ENCODE results near the gene GSTA5. TPM values are rescaled to one million over a fixed set of nuclear protein-coding genes. Genes with fewer than 3 reads are reported as not detected.
"Not testable (repeated sequence)": the region's sequence is repeated elsewhere in the genome, so short reads cannot be mapped to it uniquely, and the experiment has no call there.

The GSTA5 gene
- total RNA-seq, 2 donors from 2014 or later: not detected

DNA sequence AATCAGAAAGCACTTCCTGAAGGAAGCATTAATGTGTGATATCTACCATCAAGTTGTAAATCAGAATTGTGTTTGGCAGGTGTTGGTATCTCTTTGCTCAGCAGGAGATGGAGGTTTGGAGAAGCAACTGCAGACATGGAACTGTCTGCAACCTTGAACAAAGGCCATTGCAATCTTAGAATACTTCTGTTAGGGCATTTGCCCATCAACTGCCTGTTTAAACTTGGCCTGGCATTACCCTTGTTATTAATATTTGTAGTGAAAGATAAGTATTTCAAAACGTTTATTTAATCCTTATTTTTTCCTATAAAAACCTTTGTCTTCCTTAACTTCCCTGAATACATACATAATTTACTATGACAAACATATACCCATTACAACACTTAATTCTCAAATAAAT is 14.1 kb downstream of the GSTA5 start:
- intact Hi-C loops (cut with DNase I): no loop called here
- Histone ChIP-seq H3K9me3 (no peaks in the 10 kb centered on the region), H3K9ac (ENCODE audit: low read depth in 2 of 2, low read length in 2 of 2) (no peak overlapping the region), H3K4me3 (no peak overlapping the region), H3K4me1 (no peaks in the 10 kb centered on the region), H3K27ac (no peak overlapping the region), H3K27me3 (no peaks in the 10 kb centered on the region), H3K36me3 (no peaks in the 10 kb centered on the region)
- no peak for DNase-seq
- TF ChIP-seq, protein P1, sequence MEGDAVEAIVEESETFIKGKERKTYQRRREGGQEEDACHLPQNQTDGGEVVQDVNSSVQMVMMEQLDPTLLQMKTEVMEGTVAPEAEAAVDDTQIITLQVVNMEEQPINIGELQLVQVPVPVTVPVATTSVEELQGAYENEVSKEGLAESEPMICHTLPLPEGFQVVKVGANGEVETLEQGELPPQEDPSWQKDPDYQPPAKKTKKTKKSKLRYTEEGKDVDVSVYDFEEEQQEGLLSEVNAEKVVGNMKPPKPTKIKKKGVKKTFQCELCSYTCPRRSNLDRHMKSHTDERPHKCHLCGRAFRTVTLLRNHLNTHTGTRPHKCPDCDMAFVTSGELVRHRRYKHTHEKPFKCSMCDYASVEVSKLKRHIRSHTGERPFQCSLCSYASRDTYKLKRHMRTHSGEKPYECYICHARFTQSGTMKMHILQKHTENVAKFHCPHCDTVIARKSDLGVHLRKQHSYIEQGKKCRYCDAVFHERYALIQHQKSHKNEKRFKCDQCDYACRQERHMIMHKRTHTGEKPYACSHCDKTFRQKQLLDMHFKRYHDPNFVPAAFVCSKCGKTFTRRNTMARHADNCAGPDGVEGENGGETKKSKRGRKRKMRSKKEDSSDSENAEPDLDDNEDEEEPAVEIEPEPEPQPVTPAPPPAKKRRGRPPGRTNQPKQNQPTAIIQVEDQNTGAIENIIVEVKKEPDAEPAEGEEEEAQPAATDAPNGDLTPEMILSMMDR (IDR thresholded peaks at IDR 0.05): no peak

DNA sequence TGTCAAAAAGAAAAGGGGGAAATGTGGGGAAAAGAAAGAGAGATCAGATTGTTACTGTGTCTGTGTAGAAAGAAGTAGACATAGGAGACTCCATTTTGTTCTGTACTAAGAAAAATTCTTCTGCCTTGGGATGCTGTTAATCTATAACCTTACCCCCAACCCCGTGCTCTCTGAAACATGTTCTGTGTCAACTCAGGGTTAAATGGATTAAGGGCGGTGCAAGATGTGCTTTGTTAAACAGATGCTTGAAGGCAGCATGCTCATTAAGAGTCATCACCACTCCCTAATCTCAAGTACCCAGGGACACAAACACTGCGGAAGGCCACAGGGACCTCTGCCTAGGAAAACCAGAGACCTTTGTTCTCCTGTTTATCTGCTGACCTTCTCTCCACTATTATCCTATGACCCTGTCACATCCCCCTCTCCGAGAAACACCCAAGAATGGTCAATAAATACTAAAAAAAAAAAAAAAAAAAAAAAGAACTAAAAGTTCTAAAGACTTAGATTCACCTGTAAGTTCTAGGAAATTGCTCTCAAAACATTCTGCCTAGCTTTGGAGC is 14.6 kb downstream of the GSTA5 start:
- H3K4me3 ChIP-seq; H3K4me1 ChIP-seq; H3K27ac ChIP-seq; H3K9ac ChIP-seq (ENCODE audit: low read depth in 2 of 2, low read length in 2 of 2); H3K9me3 ChIP-seq; H3K27me3 ChIP-seq; H3K36me3 ChIP-seq; intact Hi-C loops (cut with DNase I); DNase-seq: not testable (repeated sequence)

DNA sequence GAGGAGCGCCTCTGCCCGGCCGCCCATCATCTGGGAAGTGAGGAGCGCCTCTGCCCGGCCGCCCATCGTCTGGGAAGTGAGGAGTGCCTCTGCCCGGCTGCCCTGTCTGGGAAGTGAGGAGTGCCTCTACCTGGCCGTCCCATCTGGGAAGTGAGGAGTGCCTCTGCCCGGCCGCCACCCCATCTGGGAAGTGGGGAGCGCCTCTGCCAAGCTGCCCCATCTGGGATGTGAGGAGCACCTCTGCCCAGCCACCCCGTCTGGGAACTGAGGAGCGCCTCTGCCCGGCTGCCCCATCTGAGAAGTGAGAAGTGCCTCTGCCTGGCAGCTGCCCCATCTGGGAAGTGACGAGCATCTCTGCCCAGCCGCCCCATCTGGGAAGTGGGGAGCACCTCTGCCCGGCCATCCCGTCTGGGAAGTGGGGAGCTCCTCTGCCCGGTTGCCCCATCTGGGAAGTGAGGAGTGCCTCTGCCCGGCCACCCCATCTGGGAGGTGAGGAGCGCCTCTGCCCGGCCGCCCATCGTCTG is 15.3 kb downstream of the GSTA5 start:
- intact Hi-C loops (cut with DNase I); DNase-seq; H3K9ac ChIP-seq (ENCODE audit: low read depth in 2 of 2, low read length in 2 of 2): not testable (repeated sequence)

DNA sequence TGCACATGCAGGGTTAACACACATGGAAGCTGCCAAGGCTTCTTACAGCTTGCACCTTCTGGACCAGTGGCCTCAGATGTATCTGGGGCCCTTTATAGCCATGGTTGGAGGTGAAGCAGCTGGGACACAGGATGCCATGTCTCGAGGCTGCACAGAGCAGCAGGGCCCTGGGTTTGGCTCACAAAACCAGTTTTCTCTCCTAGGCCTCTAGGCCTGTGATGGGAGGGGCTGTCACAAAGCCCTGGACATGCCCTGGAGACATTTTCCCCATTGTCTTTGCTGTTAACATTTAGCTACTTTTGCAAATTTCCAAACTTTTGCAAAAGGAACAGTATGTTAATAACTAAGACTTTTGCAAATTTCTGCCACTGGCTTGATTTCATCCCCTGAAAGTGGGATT is 18.8 kb downstream of the GSTA5 start:
- Histone ChIP-seq H3K27ac (no peak overlapping the region), H3K4me3 (no peak overlapping the region), H3K9ac (ENCODE audit: low read depth in 2 of 2, low read length in 2 of 2) (no peak overlapping the region), H3K27me3 (no peaks in the 10 kb centered on the region), H3K9me3 (no peaks in the 10 kb centered on the region), H3K36me3 (no peaks in the 10 kb centered on the region), H3K4me1 (no peaks in the 10 kb centered on the region)
- DNase-seq: no peak
- TF ChIP-seq, protein P1 (IDR thresholded peaks at IDR 0.05): no peak
- intact Hi-C loops (cut with DNase I): no loop called here

More for the DNA sequence above, 15.3 kb downstream of the GSTA5 start:
- not testable (repeated sequence) for H3K9me3 ChIP-seq, H3K36me3 ChIP-seq, H3K4me3 ChIP-seq, H3K4me1 ChIP-seq, H3K27me3 ChIP-seq, H3K27ac ChIP-seq

DNA sequence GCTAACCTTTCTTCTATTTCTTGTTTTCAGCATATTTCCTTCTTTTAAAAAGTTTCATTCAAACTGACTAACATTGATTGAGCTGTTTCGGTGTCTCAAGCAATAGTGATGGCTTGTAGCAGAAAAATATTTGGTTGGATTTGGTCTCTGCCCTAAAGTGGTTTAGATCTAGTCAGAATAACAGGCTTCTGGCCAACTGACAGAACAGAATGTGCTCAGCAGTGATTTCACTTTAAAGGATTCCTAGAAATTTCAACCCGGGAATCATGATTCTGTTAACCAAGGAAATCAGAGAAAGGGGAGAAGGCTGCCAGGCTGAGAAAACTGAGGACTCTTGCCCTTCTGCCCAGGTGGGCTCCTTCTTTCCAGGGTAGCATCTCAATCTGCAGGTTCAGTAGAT is 20.4 kb downstream of the GSTA5 start:
- Histone ChIP-seq H3K4me3 (no peak overlapping the region), H3K27me3 (no peaks in the 10 kb centered on the region), H3K9ac (ENCODE audit: low read depth in 2 of 2, low read length in 2 of 2) (no peak overlapping the region), H3K27ac (no peak overlapping the region), H3K36me3 (no peaks in the 10 kb centered on the region), H3K9me3 (no peaks in the 10 kb centered on the region), H3K4me1 (no peaks in the 10 kb centered on the region)
- intact Hi-C loops (cut with DNase I): no loop called here
- TF ChIP-seq, protein P1 (IDR thresholded peaks at IDR 0.05): no peak
- DNase-seq: no peak

DNA sequence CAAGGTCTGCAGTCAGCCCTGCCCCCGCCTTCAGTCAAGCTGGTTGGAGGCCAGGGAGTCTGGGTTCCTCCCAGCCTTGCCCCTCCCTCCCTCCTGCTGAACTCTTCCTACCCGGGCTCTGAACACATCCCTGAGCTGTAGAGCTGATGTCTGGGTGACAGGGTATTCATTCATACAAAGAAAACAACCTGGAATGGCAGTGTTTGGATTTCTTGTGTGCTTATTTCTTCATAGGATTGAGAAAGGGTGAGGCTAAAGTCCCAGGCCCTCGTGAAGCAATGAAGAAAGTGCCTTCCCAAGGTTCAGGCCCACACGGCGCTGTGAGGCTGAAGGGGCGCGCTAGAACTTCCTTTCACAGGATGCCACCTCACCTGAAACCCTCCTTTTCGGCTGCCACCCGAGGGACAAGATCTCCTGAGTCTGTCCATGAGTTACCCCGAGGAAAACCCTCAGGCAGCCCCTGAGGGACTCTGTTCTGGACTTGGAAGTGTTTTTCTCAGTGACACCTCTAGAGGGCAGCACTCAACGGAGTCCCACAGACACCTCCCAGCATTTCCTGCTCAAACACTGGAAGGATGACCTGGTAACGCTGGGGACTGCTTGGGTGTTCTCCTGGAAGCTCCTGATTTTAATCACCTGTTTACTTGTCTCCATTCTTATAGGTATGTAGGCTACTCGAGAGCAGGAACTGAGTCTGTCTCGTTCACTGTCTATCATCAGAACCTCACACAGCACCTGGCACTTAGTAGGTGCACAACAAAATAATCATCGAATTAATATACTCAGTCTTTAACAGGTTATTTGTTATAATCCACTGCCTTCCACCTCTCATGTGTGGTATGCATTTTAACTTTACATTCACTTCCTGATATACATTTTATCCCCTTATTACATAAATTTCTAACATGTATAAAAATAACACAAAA is 25.2 kb downstream of the GSTA5 start:
- peak; percentile 59 for DNase-seq
- H3K9me3 ChIP-seq: no peaks in the 10 kb centered on the region
- H3K27ac ChIP-seq: no peak overlapping the region
- H3K9ac ChIP-seq (ENCODE audit: low read depth in 2 of 2, low read length in 2 of 2): no peak overlapping the region
- intact Hi-C loops (cut with DNase I): no loop called here
- TF ChIP-seq, protein P1 (IDR thresholded peaks at IDR 0.05): peak; percentile 62
- H3K4me3 ChIP-seq: no peak overlapping the region
- no peaks in the 10 kb centered on the region for H3K4me1 ChIP-seq
- no peaks in the 10 kb centered on the region for H3K27me3 ChIP-seq
- H3K36me3 ChIP-seq: no peaks in the 10 kb centered on the region

DNA sequence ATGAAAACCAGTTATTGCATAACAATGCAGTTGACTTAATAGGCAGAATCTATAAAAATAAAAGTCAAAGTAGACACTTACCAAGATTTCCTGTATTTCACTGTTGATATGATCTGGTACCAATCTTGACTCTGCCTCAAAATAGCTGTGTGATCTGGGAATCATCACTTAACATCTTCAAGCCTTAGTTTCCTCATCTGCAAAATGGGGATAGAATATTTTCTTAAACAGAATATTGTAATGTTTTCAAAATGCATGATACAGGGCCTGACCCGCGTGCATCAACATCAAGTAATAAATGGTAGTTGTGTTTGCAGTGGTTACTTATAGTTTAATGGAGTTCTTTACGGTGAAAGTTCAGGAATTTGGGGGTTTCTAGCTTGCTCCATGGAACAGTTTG is 26.1 kb downstream of the GSTA5 start:
- H3K4me1 ChIP-seq; H3K9me3 ChIP-seq; H3K27ac ChIP-seq; intact Hi-C loops (cut with DNase I); H3K27me3 ChIP-seq; H3K4me3 ChIP-seq; DNase-seq; H3K36me3 ChIP-seq; H3K9ac ChIP-seq (ENCODE audit: low read depth in 2 of 2, low read length in 2 of 2): not testable (repeated sequence)

DNA sequence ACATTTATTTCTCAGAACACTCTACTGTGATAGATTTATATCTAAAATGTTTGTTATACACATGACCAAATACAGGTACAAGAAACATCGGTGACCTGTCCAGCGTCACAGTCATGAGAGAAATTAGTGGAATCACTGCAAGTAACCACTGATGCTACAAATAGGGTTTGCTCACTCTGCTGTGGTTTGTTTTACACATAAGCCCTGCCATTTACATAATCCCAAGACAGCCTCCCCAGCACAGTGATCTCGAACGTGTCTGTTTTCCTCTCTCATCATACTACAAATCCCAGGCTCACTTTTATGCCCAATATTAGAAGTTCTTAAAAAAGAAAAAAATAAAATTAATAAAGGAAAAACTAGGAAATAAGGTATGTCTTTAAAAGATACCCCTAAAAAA is 30.8 kb downstream of the GSTA5 start:
- H3K4me1 ChIP-seq; intact Hi-C loops (cut with DNase I); H3K9ac ChIP-seq (ENCODE audit: low read depth in 2 of 2, low read length in 2 of 2); H3K4me3 ChIP-seq; H3K27ac ChIP-seq; DNase-seq; H3K36me3 ChIP-seq; H3K9me3 ChIP-seq; H3K27me3 ChIP-seq: not testable (repeated sequence)
